ENCODE results near the gene LINC00237.

- TF ChIP-seq POLR2A (IDR thresholded peaks at IDR 0.05) (no peak), CTCF (IDR thresholded peaks at IDR 0.05) (no peak)
These were observed 28.8 kb upstream of the LINC00237 start for GRCh38 chr20:21134883-21135493.
